HG02885 (cell line): Measurements from ENCODE around the gene QPCT.

Source experiments
- ATAC-seq: cut with Tn5 transposase; IDR thresholded peaks from one replicate; pipeline ENCODE4 v1.9.1; 2021; ENCODE audit warnings: mild to moderate bottlenecking; ENCODE audit not compliant: unreplicated experiment, poor library complexity

Gene QPCT

DNA sequence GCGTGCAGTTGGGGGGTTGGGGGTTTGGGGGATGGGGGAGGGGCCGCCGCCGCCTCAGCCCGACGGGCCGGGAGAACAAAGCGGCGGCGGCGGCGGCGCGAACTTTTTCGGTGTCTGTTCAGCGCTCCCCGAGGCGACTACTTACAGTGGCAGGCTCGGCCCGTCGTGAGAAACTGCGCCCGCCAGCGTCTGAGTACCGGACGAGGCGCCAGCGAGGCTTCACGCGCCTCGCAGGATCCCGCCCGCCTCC lies 20.0 kb upstream of the QPCT start:
- ATAC-seq: no peak

DNA sequence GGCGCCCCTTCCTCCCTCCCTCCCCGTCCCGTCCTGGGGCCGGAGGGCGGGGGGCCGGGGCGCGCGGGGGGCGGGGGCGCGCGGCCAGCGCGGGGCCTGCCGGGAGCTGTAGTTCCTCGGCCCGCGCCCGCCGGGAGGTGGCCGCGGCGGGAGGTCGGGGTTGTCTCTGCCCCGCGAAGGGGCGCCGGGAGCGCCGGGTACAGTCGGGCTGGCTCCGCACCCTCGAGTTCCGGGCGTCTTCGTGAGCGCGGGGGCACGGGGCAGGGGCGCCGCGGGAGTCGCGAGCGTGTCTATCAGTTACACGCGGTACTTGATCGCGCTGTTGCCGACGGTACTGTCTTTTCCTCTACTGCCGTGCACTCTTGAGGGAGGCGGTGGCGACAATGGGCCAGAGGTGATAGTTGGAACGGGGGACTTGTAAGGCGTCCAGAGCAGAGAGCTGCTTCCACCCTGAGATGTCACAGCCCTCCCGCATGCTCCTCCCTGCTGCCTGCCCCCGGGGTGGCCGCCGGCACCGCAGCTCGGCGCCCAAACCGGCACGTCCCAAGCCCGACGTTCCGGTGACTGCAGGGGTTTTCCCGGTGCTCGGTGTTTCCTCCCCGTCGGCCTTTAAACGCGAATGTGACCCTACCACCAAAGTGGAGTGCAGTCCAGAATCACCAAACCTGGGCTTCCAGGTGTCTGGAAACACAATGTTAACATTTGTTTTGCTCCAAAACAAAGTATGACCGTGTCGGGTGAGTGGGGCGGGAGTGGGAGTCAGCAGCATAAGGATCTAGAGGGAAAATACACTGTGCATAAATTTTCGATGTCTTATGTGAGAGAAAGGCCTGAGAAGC lies 19.4 kb upstream of the QPCT start, which contains the start of gene PRKD3:
TSS of gene PRKD3 (minus strand) at position 48 of the 839 bp plus-strand sequence. CDS start 8,309 bp downstream, outside the sequence.
- peak; percentile 74 for ATAC-seq

DNA sequence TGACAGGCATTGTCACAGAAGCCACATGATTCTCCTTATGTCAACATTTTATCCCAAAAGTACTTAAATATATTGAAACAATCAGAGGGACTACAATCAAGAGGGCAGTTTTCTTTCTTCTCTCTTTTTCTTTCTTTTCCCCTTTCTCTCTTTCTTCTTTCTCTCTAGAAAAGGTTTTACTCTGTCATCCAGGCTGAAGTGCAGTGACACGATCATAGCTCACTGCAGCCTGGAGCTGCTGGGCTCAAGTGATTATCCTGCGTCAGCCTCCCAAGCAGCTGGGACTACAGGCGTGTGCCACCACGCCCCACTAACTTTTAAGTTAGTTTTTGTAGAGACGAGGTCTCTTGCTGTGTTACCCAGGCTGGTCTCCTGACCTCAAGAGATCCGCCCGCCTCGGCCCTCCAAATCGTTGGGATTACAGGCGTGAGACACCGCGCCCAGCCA lies 18.8 kb upstream of the QPCT start:
- no peak for ATAC-seq

DNA sequence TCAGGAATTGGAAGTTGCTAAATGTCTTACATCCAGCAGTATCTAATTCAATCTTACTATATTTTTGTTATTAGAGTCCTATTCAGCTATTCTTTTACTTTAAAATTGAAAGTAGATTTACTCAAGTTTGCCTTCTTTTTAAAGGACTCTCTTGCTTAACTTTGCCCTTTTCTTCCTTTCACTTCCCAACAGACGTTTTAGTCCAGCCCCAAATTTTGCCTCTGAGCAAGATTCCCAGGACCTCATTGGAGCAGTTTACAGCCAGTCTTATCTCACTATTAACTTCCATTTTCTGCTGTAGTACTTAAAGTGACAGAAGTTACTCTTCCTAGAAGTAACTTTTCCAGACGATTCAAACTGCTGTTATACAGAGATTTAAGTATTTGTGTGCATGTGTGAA lies 18.1 kb upstream of the QPCT start:
- no peak for ATAC-seq

DNA sequence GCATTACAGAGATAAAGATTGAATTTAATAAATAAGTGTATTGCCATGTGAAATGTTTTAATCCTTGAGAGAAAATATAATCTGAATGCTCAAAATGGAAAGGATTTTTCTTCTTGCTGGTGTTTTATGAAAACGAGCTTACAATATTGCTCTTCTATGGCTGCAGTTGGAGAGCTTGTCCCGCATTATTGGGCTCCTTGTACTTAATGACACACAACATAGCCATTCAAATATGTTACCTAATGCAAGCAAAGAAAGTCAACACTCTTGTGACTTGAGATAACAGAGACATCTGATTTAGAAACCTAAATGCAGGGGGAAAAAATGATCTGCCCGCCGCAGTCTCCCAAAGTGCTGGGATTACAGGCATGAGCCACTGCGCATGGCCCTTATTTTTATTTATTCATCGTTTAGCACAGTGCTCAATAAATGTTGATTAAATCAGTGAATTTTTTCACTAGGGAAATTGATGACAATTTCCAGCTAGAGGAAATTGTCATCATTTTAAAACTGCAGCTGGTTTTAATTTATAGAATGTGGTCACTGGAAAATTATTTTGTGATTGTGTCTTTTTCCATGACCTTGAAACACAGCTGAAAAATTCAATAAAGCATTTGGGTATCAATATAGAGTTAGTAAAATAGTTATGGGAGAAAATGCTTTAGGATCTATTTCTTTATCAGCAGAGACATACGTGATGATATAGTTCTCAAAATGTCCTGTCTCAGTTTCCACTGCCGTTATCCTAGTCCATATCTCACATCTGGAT lies 17.4 kb upstream of the QPCT start:
- ATAC-seq: no peak

DNA sequence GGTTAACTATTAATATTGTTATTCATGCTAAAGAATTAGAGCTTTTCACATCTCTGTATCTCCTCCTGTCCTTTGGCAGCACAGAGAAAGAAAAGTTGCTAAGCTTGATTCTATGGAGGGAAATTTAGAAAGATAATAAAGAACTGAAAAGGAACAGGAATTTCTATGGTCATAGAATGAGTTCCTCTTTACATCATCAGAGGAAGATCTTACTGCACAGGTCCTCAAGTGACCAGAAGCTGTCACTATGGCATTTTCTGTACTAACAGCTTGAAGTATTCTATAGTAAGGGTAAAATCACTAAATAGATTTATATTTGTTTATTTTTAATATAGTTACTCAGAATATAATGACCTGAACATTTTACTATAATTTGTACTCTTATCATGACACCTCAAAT lies 13.7 kb upstream of the QPCT start:
- ATAC-seq: no peak

DNA sequence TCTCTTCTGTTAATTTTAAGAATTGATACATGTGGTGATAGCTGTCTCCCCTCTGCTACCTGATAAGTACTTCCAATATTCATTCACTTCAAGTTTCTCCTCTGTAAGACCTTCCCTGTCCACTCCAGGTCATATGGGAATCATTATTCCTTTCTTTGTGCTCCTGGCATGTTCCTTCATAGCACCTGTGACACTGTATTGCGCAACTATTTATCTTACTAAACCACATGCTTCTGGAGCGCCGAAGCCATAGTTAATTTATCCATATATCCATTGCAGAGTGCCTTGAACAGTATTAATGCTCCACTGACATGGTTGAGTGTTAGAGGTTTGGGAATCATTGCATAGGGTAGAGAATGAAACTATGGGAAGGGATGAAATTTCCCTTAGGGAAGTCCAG lies 11.9 kb upstream of the QPCT start:
- ATAC-seq: no peak

DNA sequence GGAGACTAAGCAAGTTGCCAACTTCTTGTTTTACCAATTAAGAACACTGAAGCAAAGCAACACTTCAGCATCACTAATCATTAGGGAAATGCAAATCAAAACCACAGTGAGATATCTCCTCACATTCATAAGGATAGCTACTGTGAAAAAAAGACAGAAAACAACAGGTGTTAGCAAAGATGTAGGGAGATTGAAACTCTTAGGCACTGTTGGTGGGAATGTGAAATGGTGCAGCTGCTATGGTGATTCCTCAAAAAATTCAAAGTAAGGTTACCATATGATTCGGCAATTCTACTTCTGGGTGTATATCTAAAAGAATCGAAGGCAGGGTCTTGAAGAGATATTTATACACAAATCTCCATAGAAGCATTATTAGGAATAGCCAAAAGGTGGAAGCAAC lies 11.2 kb upstream of the QPCT start:
- no peak for ATAC-seq

DNA sequence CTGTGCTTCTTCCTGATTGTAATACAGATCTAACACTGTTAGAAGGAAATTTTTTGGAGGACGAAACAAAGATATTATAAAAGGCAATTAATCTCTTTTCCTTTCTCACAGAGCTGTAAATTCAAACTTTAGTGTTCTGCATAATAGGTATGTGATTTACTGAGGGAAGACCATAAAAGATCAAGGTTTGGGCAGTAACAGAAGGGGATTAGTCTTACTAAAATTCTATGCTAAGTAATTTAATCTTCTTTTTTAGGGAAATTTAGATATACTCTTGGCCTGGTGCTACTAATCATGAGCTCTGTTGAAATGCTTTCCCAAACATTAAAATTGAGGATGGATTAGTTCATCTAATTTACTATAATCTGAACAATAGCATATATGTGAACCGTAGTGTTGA lies 8.8 kb upstream of the QPCT start:
- ATAC-seq: no peak

DNA sequence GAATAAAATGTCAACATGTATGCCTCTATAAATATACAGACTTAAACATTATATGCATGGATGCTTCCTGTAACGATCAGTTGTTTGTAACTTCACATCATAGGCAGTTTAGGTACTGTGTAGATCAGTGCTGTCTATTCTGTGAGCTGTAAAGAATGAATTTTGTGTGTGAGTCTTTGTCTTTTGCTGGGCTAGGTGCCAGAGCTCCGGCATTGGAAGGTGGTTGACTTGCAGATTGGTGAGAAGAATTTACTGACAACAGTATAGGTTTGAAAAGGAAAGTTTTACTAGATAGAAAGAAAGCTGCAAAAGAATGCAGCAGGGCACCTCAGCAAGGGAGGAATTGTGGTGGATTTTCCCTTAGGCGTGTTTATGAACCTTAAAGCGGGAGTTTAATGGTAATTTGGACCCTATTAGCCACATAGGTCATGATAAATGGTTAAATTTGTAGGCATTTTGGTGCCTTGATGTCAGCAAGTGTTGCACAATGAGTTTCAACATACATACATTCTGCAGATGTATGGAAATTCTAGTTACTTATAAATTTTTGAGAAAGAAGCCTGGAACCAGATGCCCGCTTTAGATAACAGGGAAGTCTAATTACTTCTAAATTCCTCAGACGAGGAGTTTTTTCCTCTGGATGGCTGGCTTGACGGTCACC lies 6.7 kb upstream of the QPCT start:
- ATAC-seq: no peak

DNA sequence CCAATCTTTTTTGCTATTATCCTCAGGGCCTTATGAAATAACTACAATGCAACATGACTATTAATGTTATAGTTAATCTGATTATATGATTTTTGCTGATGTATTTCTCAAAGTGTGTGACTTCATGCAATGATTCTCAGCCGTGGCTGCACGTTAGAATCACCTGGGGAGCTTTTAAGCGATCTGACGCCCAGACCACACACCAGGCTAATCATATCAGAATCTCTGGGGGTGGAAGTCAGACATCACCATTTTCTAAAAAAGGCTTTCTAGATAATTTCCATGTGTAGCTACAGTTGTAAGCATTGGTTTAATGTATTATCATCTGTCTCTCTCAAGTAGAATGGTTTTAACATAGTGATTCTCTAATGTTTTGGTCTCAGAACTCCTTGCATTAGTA lies 5.5 kb upstream of the QPCT start:
- no peak for ATAC-seq

DNA sequence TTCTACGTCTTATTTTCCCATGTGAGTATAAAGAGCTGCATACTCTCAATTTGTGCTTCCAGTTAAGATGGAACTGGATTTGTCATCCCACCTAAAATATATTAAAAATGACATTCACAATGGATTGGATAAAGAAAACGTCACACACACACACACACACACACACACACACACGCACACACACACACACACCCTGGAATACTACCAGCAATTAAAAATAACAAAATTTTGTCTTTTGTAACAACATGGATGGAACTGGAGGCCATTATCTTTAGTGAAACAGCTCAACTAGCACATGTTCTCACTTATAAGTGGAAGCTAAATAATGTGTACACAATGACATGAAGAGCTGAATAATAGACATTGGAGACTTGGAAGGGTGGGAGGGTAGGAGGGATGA lies 3.8 kb upstream of the QPCT start:
- no peak for ATAC-seq

DNA sequence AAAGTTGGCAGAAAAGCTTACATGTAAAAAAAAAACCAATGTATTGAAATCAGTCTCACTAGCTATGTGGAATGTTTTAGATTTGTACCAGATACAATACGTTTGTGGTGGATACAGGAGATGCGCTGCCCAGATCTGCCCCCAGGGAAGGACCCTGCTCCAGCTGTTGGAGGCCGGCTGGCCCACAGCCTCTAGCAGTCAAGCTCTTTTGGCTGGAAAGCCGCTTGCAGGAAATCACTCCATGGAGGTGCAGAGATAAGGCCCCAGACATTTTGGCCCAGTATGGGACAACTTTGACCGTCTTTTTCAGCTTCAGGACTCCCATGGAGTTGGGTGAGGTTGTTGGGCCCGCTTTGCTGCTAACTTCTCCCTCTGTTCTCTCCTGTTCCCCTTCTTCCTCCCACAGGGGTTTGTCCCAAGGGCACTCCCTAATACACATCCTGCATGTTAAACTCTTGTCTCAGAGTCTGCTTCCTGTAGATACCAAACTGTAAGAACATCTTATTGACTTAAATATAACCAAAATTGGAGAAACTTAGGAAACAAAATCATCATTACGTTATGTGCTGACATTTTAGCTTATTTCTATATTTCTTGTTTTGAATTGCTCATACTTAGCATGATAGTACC lies 1.7 kb upstream of the QPCT start:
- no peak for ATAC-seq

DNA sequence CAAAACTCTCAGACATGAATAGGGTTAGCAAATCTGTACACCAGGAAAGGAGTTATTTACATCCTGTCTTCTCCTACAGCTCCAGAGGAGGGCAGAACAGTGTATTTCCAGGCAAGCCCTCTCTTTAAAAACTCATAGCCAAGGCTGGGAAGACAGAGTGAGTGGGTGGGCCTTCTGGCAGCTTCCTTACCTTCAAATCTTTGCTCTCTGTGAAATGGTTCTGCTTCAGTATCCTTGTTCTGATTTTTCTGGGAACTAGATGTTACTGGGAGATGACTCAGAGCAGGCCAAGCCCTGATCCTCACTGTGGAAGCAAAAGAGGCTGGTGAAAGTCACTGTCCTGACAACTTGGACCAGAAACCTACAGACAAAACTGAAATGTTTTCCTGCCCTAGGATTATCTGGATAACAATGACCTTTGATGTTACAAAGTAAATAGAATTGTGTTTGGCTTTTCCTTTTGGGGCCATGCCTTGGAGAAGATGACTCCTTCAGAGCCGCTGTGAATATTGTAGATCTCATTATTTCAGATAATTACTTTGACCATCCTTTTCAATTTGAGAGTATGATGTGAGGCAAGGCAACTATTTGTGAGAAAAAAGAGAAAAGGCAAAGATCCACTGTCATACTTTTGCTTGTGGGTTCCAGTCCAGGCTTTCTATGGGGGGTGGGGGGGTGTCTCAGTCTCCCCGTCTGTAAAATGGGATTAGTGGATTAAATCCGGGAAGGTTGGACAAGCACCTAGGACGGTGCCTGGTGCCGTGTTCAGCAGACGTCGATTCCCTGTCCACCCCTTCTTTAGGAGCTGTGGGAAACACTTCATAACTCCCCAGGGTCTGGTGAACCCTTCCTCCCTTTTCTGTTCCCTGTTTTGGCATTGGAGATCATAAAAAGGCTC lies 644 bp upstream of the QPCT start:
- ATAC-seq: no peak

DNA sequence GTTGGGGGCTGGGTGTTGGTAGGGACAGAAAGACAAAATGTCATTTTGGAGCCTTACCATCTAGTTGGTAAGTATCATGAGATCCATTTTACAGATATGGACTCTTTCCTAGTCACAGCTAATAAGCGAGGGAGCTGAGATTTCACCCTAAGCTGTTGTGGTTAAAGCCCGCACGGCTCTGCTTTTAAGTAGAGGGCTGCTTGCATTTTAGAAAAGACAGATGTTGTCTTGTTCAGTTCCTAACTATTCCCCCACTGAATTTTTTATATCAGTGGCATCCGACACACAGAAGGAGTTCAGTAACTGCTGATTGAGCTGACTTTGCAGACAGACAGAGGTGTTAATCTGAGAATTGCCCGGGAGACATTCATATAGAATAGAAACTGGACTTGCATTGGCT lies 3.7 kb downstream of the QPCT start:
- ATAC-seq: no peak

DNA sequence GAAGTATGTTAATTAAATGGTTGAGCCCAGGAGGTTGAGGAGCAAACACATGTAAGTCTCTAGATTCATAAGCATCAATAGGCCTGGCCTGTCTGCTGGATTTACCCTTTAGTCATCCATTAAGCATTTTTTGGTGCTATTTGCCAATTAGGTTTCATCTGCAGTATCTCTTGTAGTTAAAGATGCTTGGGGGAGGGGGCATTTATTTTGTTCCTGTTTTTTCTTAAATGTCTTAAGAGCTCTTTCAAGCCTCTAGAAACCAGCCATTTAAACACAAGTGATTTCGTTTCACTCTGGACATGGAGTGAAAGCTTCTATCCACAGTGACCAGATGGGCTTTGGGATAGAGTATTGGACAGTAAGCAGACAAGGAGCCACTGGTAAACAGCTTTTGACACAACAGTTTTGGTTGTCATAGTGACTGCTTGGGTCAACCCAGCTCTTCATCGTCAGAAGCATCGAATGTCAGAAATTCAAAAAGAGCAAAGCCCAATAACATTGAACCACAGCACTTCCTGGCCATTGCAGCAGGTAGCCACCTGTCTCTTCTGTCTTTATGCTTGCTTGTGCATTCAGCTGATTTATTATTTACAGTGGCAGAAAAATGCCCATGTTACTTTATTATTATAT lies 4.9 kb downstream of the QPCT start:
- no peak for ATAC-seq

DNA sequence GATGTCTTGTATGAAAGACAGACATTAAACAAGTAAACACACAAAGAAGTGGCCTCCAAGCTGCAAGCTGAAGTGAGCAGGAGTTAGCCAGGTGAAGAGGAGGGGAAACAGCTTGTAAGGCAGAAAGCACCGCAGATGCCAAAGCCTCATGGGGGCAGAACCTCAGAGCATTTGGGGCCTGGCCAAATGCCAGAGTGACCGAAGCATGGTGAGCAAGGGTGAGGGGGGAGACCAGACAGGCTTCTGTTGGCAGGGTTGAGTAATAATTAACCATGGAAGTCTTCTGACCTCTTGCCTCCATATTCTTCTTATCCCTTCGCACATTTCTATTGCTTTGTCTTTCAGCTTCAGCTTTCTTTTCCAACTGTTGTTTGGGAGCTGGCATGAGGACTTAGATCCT lies 5.6 kb downstream of the QPCT start:
- ATAC-seq: no peak

DNA sequence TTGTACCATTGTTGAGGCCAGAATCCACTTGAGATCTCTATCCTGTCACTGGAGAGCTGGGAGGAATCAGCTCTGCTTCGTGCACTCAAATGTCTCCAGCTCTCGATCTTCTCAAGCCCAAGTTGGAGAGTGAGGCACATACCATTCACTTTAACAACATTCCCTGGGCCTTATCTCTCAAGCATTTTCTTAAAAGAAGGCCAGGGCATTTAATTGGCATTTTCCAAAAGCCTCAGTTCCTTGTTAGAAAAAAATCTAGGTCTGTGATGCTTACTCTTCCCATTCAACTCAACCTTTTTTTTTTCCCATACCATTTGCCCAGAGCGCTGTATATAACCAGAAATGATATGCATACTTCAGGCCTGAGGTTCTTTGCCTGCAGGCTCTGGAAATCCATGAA lies 10.1 kb downstream of the QPCT start:
- ATAC-seq: no peak

DNA sequence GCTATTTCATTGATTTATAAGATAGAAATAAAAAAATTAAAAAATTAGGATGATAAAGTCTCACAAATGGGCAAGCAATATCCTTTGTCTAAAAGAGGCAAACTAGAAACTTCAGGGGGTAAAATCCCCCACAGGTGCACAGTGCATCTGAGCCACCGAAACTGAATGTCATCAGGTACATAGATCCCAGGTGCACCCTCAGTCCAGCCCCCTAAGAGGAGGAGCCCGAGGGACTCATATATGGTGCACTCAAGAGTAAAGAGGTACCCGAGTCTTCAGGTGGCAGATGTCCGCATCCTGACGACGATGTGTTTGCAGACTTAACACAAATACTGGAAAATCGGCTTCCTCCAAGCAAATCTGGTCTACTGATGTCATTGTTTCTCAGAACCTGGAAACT lies 11.3 kb downstream of the QPCT start:
- ATAC-seq: no peak

DNA sequence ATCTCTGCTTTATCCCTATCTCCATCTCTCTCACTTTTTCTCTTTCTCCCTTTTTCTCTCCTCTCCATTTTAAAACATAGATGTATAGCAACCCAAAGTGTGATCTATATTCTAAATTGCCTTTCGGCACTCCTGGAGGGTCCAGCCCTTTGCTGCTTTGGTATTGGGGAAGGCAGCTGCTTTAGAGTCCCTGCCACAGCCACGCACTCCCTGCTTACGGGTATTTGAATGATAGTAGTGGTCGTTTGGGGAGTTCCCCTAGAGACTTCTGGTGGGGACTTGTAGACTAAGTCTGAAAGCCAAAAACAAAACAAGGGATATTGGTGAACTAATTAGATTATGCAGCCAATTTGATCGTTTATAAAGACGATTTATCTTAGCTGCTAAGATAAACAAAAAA lies 11.9 kb downstream of the QPCT start:
- ATAC-seq: no peak
